HepG2 (cell line): Measurements from ENCODE around the gene PRKG1. TPM values are rescaled to one million over a fixed set of nuclear protein-coding genes. Genes with fewer than 3 reads are reported as not detected.

Experiments used
- ATAC-seq: fragments of 200-7000 bp; cut with Tn5 transposase; 3 replicates; pipeline ENCODE4 v1.9.1; 2020; ENCODE audit warnings: mild to moderate bottlenecking, moderate library complexity
- BruUV-seq: library from RNA; stranded (reverse); fragments of 400-500 nt; replicated peaks from 2 replicates; lab custom pipeline; 2021; lab: Mats Ljungman, UMichigan
- CTCF ChIA-PET: fragments of 300-600 bp; formaldehyde crosslinking; extraction: SDS; loops from one replicate; lab custom pipeline; 2021; ENCODE audit warnings: low total read pairs, inconsistent platforms, low intra/inter-chr PET ratio; lab: Yijun Ruan, JAX
- POLR2A ChIA-PET: fragments of 350-600 bp; sonication (Branson Sonifier 250); formaldehyde crosslinking; loops from one replicate; lab custom pipeline; 2020; ENCODE audit warnings: antibody characterized with exemption, inconsistent platforms; lab: Yijun Ruan, JAX
- DNase-seq: peaks from one replicate; pipeline ENCODE4 v3.0.0-alpha.2; 2015; ENCODE audit warnings: low spot score
- FAIRE-seq: peaks from 3 replicates; lab custom pipeline; 2011; peaks lifted over from hg19 to GRCh38; lab: Jason Lieb, UNC
- H2AFZ ChIP-seq: one replicate; pipeline ENCODE4 v1.6.1; 2011; ENCODE audit warnings: low read length, inconsistent platforms
- H3K27ac ChIP-seq: fragments of 300-600 bp; 3 replicates; pipeline ENCODE4 v1.8.0; 2011; ENCODE audit warnings: mixed run types, mild to moderate bottlenecking, mixed read lengths, low read length, inconsistent platforms; ENCODE audit not compliant: insufficient read depth; ENCODE audit errors: extremely low read length
- H3K27me3 ChIP-seq, 2 experiments: fragments of 200-600 bp in 1 of 2; 2 replicates in 1 of 2; 3 replicates in 1 of 2; pipeline versions ENCODE4 v1.6.0 to v1.8.0; 2011; ENCODE audit warnings: low read length in 2 of 2, mild to moderate bottlenecking in 2 of 2, moderate library complexity in 2 of 2, inconsistent platforms in 1 of 2; ENCODE audit not compliant: insufficient read depth in 2 of 2, control insufficient read depth in 1 of 2
- H3K36me3 ChIP-seq, 2 experiments: fragments of 200-600 bp in 1 of 2; replicated peaks in 1 of 2; 2 replicates in 1 of 2; 3 replicates in 1 of 2; pipeline versions ENCODE4 v1.5.1 to v1.8.0; 2011; ENCODE audit warnings: low read length in 2 of 2, inconsistent platforms in 1 of 2; ENCODE audit not compliant: insufficient read depth in 2 of 2, control insufficient read depth in 1 of 2
- H3K4me1 ChIP-seq: 2 replicates; pipeline ENCODE4 v1.5.1; 2012; ENCODE audit warnings: low read length, inconsistent platforms; ENCODE audit not compliant: insufficient read depth
- H3K4me2 ChIP-seq: 2 replicates; pipeline ENCODE4 v1.6.0; 2011; ENCODE audit warnings: low read depth, low read length, inconsistent platforms
- H3K4me3 ChIP-seq, 3 experiments: fragments of 200-600 bp in 1 of 3; sonication (generic), shearing (Covaris generic) in 1 of 3; replicated peaks in 1 of 3; 2 replicates each; pipeline ENCODE4 v1.5.1; 2011 to 2016; ENCODE audit warnings: low read length in 3 of 3, inconsistent platforms in 2 of 3, low read depth in 2 of 3, mild to moderate bottlenecking in 2 of 3, control low read depth in 1 of 3, mixed read lengths in 1 of 3; ENCODE audit not compliant: insufficient read depth in 1 of 3
- H3K79me2 ChIP-seq: one replicate; pipeline ENCODE4 v1.6.1; 2011; ENCODE audit warnings: low read length, inconsistent platforms; ENCODE audit not compliant: insufficient read depth
- H3K9ac ChIP-seq: 2 replicates; pipeline ENCODE4 v1.6.0; 2011; ENCODE audit warnings: mild to moderate bottlenecking, low read depth, low read length, inconsistent platforms; ENCODE audit not compliant: insufficient read depth
- H3K9me3 ChIP-seq: 2 replicates; pipeline ENCODE4 v1.5.1; 2012; ENCODE audit warnings: mild to moderate bottlenecking, low read length
- H4K20me1 ChIP-seq: 2 replicates; pipeline ENCODE4 v1.6.0; 2011; ENCODE audit warnings: inconsistent platforms, mild to moderate bottlenecking, low read length, moderate library complexity; ENCODE audit not compliant: insufficient read depth
- FOXP1 ChIP-seq, 2 experiments: fragments of 450-650 bp in 1 of 2; IDR thresholded peaks; 2 replicates each; pipeline ENCODE4 v1.6.1; 2017 to 2018; ENCODE audit warnings: antibody characterized with exemption in 1 of 2
- NCOA2 ChIP-seq: sonication (generic); formaldehyde crosslinking; IDR thresholded peaks from 2 replicates; pipeline ENCODE4 v1.8.0; 2022; ENCODE audit warnings: inconsistent platforms
- NFIB ChIP-seq: sonication (generic); formaldehyde crosslinking; IDR thresholded peaks from 2 replicates; pipeline ENCODE4 v1.9.0; 2021; ENCODE audit warnings: missing genetic modification reagents, mild to moderate bottlenecking, borderline replicate concordance
- NR2F1 ChIP-seq, 2 experiments: fragments of 450-650 bp in 1 of 2; formaldehyde crosslinking in 1 of 2; IDR thresholded peaks; 2 replicates each; pipeline versions ENCODE4 v1.5.0 to v1.6.1; 2016 to 2020; ENCODE audit warnings: mild to moderate bottlenecking in 1 of 2, missing compliant biosample characterization in 1 of 2, missing genetic modification reagents in 1 of 2, moderate library complexity in 1 of 2
- TP53 ChIP-seq: sonication (generic); formaldehyde crosslinking; conservative IDR thresholded peaks from 2 replicates; pipeline ENCODE4 v1.4.0; 2020; ENCODE audit warnings: missing genetic modification reagents
- ZFP90 ChIP-seq: sonication (generic); formaldehyde crosslinking; IDR thresholded peaks from 2 replicates; pipeline ENCODE4 v1.8.0; 2022; ENCODE audit warnings: missing genetic modification reagents, mild to moderate bottlenecking, inconsistent platforms, borderline replicate concordance
- ZFX ChIP-seq: sonication (generic); formaldehyde crosslinking; IDR thresholded peaks from 2 replicates; pipeline ENCODE4 v1.4.0; 2020; ENCODE audit warnings: mild to moderate bottlenecking, low read depth, missing genetic modification reagents, moderate library complexity
- ZNF724P ChIP-seq: sonication (generic); formaldehyde crosslinking; IDR thresholded peaks from 2 replicates; pipeline ENCODE4 v1.8.0; 2022; ENCODE audit warnings: missing genetic modification reagents, borderline replicate concordance
- in situ Hi-C: cut with HindIII; loops from 2 replicates; pipeline ENCODE4 v1.10.0; 2017; ENCODE audit warnings: low pct_unique_long_range_greater_than_20kb; ENCODE audit not compliant: extremely low pct_ligation_motif_present
- intact Hi-C: fragments of 100-400 bp; cut with micrococcal nuclease; formaldehyde crosslinking; loops from one replicate; pipeline ENCODE4 v1.10.0; 2022; ENCODE audit not compliant: unreplicated experiment
- polyA plus RNA-seq, 8 experiments: library from polyadenylated mRNA; depleted of rRNA in 3 of 8; stranded (reverse) in 7 of 8; unstranded in 1 of 8; fragments of >200 nt; fragmentation: Illumina TruSeq in 4 of 8; extraction: Trizol in 4 of 8; gene quantifications; 2 replicates each; pipeline versions ENCODE4 v1.2.1 to v1.2.3, GENCODE V29; 2011 to 2016; ENCODE audit warnings: low read depth in 4 of 8, missing spikeins in 1 of 8, mixed read lengths in 1 of 8; ENCODE audit not compliant: insufficient read depth in 1 of 8
- total RNA-seq, 5 experiments: library from RNA; depleted of rRNA; stranded (reverse); fragments of >200 nt; fragmentation: Illumina TruSeq; extraction: Trizol; gene quantifications; 2 replicates each; pipeline ENCODE4 v1.2.3, GENCODE V29; 2016; ENCODE audit warnings: low read depth in 1 of 5
- TF ChIP-seq, protein P1 (sequence below): sonication (generic); formaldehyde crosslinking; IDR thresholded peaks from 2 replicates; pipeline ENCODE4 v1.8.0; 2022; ENCODE audit warnings: mild to moderate bottlenecking, missing genetic modification reagents
- TF ChIP-seq, protein P2 (sequence below): sonication (generic); formaldehyde crosslinking; IDR thresholded peaks from 2 replicates; pipeline ENCODE4 v1.4.0; 2020; ENCODE audit warnings: missing genetic modification reagents, borderline replicate concordance
- TF ChIP-seq, protein P3 (sequence below): sonication (generic); formaldehyde crosslinking; IDR thresholded peaks from 2 replicates; pipeline ENCODE4 v1.8.0; 2022; ENCODE audit warnings: missing genetic modification reagents, mild to moderate bottlenecking, moderate library complexity, borderline replicate concordance

The PRKG1 gene
- total and polyA plus RNA-seq, 2 of the 13 experiments (the other 11 are each of a cell fraction or from before 2014, with no cell fraction given) = 0.01 TPM; not detected in 1

DNA sequence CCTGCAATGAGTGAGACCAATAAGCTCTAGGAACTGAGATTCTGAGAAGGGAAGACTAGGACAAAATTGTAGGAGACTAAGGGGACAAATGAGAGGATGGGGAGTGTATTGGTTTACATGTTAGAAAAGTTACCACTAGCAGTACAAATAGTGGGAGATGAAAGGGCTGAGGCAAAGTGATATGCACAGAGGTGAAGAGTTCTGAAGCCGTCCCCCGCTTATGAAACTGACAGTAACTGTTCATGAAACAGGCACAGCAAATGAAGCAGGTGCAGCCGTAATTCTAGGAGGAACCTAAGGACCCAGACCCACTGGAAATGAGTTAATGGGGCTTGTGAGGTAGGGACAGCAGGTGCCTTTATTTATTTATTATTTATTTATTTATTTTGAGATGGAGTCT lies 211.3 kb downstream of the PRKG1 start (continued):
- TF ChIP-seq, protein P1, sequence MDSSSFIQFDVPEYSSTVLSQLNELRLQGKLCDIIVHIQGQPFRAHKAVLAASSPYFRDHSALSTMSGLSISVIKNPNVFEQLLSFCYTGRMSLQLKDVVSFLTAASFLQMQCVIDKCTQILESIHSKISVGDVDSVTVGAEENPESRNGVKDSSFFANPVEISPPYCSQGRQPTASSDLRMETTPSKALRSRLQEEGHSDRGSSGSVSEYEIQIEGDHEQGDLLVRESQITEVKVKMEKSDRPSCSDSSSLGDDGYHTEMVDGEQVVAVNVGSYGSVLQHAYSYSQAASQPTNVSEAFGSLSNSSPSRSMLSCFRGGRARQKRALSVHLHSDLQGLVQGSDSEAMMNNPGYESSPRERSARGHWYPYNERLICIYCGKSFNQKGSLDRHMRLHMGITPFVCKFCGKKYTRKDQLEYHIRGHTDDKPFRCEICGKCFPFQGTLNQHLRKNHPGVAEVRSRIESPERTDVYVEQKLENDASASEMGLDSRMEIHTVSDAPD = no peak
- no peak for TF ChIP-seq TP53 (CRISPR knock-in tag)

DNA sequence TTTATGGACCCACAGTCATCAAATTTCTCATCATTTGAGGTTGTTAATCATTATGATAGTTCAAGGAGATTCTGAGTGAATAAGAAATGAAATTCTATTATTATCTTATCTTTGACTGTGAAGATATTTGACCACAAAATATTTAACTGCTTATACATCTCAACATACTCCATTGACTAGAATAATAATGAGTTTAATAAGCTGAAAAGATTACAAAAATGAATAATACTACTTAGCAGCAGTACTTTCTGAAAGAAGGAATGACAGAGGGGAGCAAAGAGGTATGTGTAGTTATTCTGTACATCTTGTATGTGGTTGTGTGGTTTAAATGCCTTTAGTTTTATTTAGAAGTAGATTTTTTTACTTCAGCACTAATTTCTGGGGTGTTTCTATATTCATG lies 214.2 kb downstream of the PRKG1 start:
- no peaks in the 10 kb centered on the region for H3K4me1 ChIP-seq
- H3K27me3 ChIP-seq = no peaks in the 10 kb centered on the region
- no peaks in the 10 kb centered on the region for H4K20me1 ChIP-seq
- intact Hi-C loops (no loop called here), in situ Hi-C loops (no loop called here)
- H3K27ac ChIP-seq = no peak overlapping the region
- FAIRE-seq = no peak
- ATAC-seq = no peak
- no TSS peak for BruUV-seq
- H3K4me2 ChIP-seq = no peak overlapping the region
- no peaks in the 10 kb centered on the region for H3K36me3 ChIP-seq
- no peak overlapping the region for H2AFZ ChIP-seq
- no peak overlapping the region for H3K9ac ChIP-seq
- H3K9me3 ChIP-seq = no peaks in the 10 kb centered on the region
- TF ChIP-seq NCOA2 (no peak), ZFP90 (no peak), NFIB (no peak), FOXP1 (IDR thresholded peaks at IDR 0.05) (no peak), FOXP1 (CRISPR knock-in tag; IDR thresholded peaks at IDR 0.05) (no peak), ZFX (CRISPR knock-in tag) (no peak), ZNF724P (CRISPR knock-in tag) (no peak), NR2F1 (CRISPR knock-in tag; IDR thresholded peaks at IDR 0.05) (no peak)
- TF ChIP-seq, protein P2, sequence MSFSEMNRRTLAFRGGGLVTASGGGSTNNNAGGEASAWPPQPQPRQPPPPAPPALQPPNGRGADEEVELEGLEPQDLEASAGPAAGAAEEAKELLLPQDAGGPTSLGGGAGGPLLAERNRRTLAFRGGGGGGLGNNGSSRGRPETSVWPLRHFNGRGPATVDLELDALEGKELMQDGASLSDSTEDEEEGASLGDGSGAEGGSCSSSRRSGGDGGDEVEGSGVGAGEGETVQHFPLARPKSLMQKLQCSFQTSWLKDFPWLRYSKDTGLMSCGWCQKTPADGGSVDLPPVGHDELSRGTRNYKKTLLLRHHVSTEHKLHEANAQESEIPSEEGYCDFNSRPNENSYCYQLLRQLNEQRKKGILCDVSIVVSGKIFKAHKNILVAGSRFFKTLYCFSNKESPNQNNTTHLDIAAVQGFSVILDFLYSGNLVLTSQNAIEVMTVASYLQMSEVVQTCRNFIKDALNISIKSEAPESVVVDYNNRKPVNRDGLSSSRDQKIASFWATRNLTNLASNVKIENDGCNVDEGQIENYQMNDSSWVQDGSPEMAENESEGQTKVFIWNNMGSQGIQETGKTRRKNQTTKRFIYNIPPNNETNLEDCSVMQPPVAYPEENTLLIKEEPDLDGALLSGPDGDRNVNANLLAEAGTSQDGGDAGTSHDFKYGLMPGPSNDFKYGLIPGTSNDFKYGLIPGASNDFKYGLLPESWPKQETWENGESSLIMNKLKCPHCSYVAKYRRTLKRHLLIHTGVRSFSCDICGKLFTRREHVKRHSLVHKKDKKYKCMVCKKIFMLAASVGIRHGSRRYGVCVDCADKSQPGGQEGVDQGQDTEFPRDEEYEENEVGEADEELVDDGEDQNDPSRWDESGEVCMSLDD (CRISPR knock-in tag) = no peak
- TF ChIP-seq, protein P3, sequence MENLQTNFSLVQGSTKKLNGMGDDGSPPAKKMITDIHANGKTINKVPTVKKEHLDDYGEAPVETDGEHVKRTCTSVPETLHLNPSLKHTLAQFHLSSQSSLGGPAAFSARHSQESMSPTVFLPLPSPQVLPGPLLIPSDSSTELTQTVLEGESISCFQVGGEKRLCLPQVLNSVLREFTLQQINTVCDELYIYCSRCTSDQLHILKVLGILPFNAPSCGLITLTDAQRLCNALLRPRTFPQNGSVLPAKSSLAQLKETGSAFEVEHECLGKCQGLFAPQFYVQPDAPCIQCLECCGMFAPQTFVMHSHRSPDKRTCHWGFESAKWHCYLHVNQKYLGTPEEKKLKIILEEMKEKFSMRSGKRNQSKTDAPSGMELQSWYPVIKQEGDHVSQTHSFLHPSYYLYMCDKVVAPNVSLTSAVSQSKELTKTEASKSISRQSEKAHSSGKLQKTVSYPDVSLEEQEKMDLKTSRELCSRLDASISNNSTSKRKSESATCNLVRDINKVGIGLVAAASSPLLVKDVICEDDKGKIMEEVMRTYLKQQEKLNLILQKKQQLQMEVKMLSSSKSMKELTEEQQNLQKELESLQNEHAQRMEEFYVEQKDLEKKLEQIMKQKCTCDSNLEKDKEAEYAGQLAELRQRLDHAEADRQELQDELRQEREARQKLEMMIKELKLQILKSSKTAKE = no peak
- ChIA-PET POLR2A (no interaction called here), CTCF (no interaction called here)
- no peaks in the 10 kb centered on the region for H3K79me2 ChIP-seq
- no peak overlapping the region for H3K4me3 ChIP-seq
- no peak for DNase-seq
